AG04449 (cell line): ENCODE results near the gene ZNF516.

Experiments used
- CTCF ChIA-PET: fragments of 350-600 bp; formaldehyde crosslinking; extraction: SDS; loops from one replicate; lab custom pipeline; 2021; ENCODE audit warnings: antibody characterized with exemption; lab: Yijun Ruan, JAX
- POLR2A ChIA-PET: fragments of 400-600, 350-600 bp; formaldehyde crosslinking; extraction: SDS; loops from one replicate; lab custom pipeline; 2020; ENCODE audit warnings: antibody characterized with exemption, inconsistent platforms; lab: Yijun Ruan, JAX
- DNase-seq: peaks from one replicate; pipeline ENCODE4 v3.0.0-alpha.2; 2010; ENCODE audit warnings: low read depth, low spot score
- H3K4me3 ChIP-seq: 2 replicates; pipeline ENCODE4 v1.5.1; 2011; ENCODE audit warnings: low read depth, mild to moderate bottlenecking, control low read depth, low read length
- CTCF ChIP-seq: IDR thresholded peaks from one replicate; pipeline ENCODE4 v1.5.1; 2011; ENCODE audit warnings: mild to moderate bottlenecking, moderate library complexity, low read length, control low read depth, inconsistent platforms; ENCODE audit not compliant: insufficient read depth; ENCODE audit errors: missing control alignments

Gene ZNF516

DNA sequence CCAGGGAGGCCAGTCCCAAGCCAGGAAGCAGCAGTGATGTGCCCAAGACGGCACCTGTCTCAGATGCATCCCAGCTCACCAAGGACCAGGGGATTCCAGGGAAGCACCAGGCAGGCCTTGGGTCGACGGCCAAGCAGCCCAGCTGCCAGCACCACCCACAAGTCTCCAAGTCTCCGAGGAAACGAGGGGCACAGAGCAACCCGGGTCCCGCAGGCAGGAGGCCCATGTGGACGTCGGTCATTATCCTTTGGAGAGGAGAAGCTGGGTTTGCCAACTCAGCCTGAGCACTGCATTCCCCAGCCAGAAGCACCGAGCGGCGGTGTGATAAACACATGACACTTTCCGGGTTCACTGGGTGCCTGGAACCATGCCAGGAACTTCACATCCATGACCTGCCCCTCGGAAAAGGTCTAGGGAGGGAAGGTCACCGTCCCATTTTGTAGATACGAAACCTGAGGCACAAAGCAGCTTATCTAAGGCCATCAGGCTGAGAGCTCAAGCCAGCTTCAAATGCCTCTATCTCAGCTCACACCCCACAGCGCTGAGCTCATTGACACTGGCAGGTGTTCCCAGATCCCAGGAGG, 104.5 kb downstream of the ZNF516 start:
- no peak overlapping the region for H3K4me3 ChIP-seq
- TF ChIP-seq CTCF = no peak
- DNase-seq = no peak
- ChIA-PET CTCF (interaction anchor here (0.9 to 4.1 kb wide), 5 partner anchors 8 to 320 kb away, joined by 3 to 33 read pairs (median 3); no protein-coding TSS in a partner anchor), POLR2A (no interaction called here)

- POLR2A ChIA-PET = no interaction called here
Measured at GRCh38 chr18:76389716-76390115, 105.3 kb downstream of the ZNF516 start.

DNA sequence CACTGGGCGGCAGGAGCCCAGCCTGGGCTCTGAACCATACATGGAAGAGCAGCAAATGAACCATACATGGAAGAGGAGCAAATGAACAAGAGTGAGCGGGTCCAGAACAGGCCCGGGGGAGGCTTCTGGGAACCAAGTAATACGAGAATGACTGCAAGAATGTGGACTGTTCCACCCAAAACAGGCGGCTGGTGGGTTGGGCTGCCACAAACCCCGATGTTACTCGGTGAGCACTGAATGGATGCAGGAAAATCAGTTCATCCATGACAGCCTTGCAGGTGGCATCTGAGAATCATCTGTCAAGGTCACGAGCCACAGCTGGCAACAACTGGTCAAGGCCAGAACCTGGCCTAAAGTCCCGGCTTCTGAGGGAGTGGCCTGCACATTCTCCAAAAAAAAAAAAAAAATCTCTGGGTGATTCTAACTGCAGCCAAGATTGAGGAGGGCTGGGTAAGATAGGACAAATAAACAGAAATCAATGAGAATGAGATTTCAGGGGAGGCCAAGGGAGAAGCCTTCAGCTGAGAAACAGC, 106.1 kb downstream of the ZNF516 start:
- no peak overlapping the region for H3K4me3 ChIP-seq
- DNase-seq = no peak
- TF ChIP-seq CTCF = no peak
- CTCF ChIA-PET = interaction anchor here (1.2 to 4.1 kb wide), 3 partner anchors 10 to 299 kb away, joined by 3 to 33 read pairs (median 3); no protein-coding TSS in a partner anchor
- POLR2A ChIA-PET = no interaction called here

More at GRCh38 chr18:76389716-76390115, 105.3 kb downstream of the ZNF516 start:
- TF ChIP-seq CTCF = no peak
- CTCF ChIA-PET = interaction anchor here (1.0 to 4.1 kb wide), 4 partner anchors 9 to 231 kb away, joined by 3 to 33 read pairs (median 4); no protein-coding TSS in a partner anchor
- DNase-seq = no peak
- no peak overlapping the region for H3K4me3 ChIP-seq

DNA sequence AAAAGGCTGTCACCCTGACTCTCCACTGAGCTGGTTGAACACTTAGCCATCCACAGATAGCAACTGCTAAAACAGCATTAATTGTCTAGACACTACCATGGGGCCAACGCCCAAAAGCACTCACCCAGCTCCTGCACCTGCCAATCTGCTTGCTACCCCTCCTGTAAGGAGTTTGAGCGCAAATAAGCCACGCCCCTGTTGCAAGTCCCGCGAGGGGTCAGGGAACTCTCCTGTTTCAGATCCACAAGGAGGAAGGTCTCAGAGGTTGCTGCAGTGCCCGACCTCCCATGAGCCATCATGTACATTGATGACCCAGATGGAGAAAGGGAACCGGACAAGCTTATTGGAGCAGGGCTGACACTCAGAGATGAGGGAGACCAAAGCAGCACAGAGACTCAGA, 106.8 kb downstream of the ZNF516 start:
- no peak overlapping the region for H3K4me3 ChIP-seq
- ChIA-PET POLR2A (no interaction called here), CTCF (interaction anchor here (1.2 to 4.1 kb wide), 3 partner anchors 10 to 321 kb away, joined by 3 to 33 read pairs (median 20); no protein-coding TSS in a partner anchor)
- no peak for DNase-seq
- no peak for TF ChIP-seq CTCF

GRCh38 chr18:76387608-76388007, 107.4 kb downstream of the ZNF516 start:
- POLR2A ChIA-PET = no interaction called here
- TF ChIP-seq CTCF = no peak
- no peak overlapping the region for H3K4me3 ChIP-seq
- CTCF ChIA-PET = interaction anchor here (3.4 to 4.1 kb wide), 2 partner anchors 11 to 322 kb away, joined by 20 to 33 read pairs; no protein-coding TSS in a partner anchor
- DNase-seq = no peak

DNA sequence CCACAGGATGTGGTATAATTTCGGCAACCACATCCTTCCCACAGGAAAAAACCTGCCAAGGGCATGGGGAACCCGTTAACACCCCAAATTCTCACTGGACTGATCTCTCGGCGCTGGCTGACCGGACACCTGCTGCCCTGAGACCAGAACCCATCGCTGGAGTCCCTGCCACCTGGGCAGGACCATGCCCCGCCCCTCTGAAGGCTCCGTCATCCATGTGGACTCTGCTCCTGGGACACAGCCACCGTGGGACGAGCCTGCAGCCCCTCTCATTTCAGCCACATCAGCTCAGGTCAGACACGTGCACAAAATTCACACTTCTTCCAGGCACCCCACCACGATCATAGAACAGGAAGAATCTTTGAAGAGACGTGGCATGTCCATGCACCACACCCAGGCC, 108.2 kb downstream of the ZNF516 start:
- CTCF ChIA-PET = interaction anchor here (1.0 to 4.1 kb wide), 3 partner anchors 12 to 322 kb away, joined by 3 to 33 read pairs (median 20); no protein-coding TSS in a partner anchor
- DNase-seq = no peak
- TF ChIP-seq CTCF = no peak
- POLR2A ChIA-PET = no interaction called here
- H3K4me3 ChIP-seq = no peak overlapping the region
